IMR-90 (cell line): ENCODE data around the gene ENKUR. TPM values are rescaled to one million over a fixed set of nuclear protein-coding genes. Genes with fewer than 3 reads are reported as not detected.

ENCODE experiments used
- ATAC-seq: fragments of 200-7000 bp; cut with Tn5 transposase; 2 replicates; pipeline ENCODE4 v1.9.1; 2020; ENCODE audit warnings: low read depth, mild to moderate bottlenecking, moderate library complexity
- BruUV-seq: library from RNA; stranded (reverse); fragments of 400-500 nt; replicated peaks from 2 replicates; lab custom pipeline; 2021; lab: Mats Ljungman, UMichigan
- CTCF ChIA-PET: fragments of 300-600 bp; formaldehyde crosslinking; extraction: SDS; loops from one replicate; lab custom pipeline; 2021; ENCODE audit warnings: antibody characterized with exemption; lab: Yijun Ruan, JAX
- POLR2A ChIA-PET: fragments of 300-600 bp; sonication (Branson Sonifier 250); formaldehyde crosslinking; loops from one replicate; lab custom pipeline; 2022; ENCODE audit warnings: antibody characterized with exemption; ENCODE audit not compliant: unreplicated experiment; lab: Charles Lee
- DNase-seq: peaks from one replicate; pipeline ENCODE4 v3.0.0; 2013
- H2AFZ ChIP-seq: replicated peaks from 2 replicates; pipeline ENCODE3; 2013; ENCODE audit warnings: low read length, mild to moderate bottlenecking; ENCODE audit not compliant: poor library complexity
- H2AK5ac ChIP-seq: 2 replicates; pipeline ENCODE4 v1.6.1; 2013; ENCODE audit warnings: low read depth, low read length, inconsistent platforms
- H2AK9ac ChIP-seq: replicated peaks from 2 replicates; pipeline ENCODE3; 2013; ENCODE audit warnings: mild to moderate bottlenecking, low read depth, low read length, moderate library complexity; ENCODE audit not compliant: poor library complexity
- H2BK120ac ChIP-seq: 2 replicates; pipeline ENCODE4 v1.6.1; 2013; ENCODE audit warnings: low read depth, low read length, inconsistent platforms
- H2BK15ac ChIP-seq: 3 replicates; pipeline ENCODE4 v1.6.1; 2013; ENCODE audit warnings: low read depth, low read length, inconsistent platforms
- H2BK20ac ChIP-seq: 2 replicates; pipeline ENCODE4 v1.6.1; 2013; ENCODE audit warnings: low read depth, mild to moderate bottlenecking, inconsistent platforms, low read length, moderate library complexity
- H2BK5ac ChIP-seq: 2 replicates; pipeline ENCODE4 v1.6.1; 2013; ENCODE audit warnings: mild to moderate bottlenecking, low read depth, low read length, inconsistent platforms; ENCODE audit not compliant: poor library complexity, severe bottlenecking
- H3K14ac ChIP-seq: replicated peaks from 2 replicates; pipeline ENCODE4 v1.6.1; 2013; ENCODE audit warnings: low read depth, low read length, inconsistent platforms
- H3K18ac ChIP-seq: 2 replicates; pipeline ENCODE4 v1.6.1; 2013; ENCODE audit warnings: low read depth, low read length, control low read depth
- H3K23ac ChIP-seq: 2 replicates; pipeline ENCODE4 v1.6.1; 2013; ENCODE audit warnings: low read depth, low read length, inconsistent platforms
- H3K27ac ChIP-seq: 2 replicates; pipeline ENCODE4 v1.5.1; 2013; ENCODE audit warnings: mild to moderate bottlenecking, control low read depth, low read length; ENCODE audit not compliant: insufficient read depth
- H3K27me3 ChIP-seq: 2 replicates; pipeline ENCODE4 v1.6.1; 2013; ENCODE audit warnings: low read length; ENCODE audit not compliant: control insufficient read depth, insufficient read depth
- H3K36me3 ChIP-seq: 2 replicates; pipeline ENCODE4 v1.6.1; 2013; ENCODE audit warnings: low read length, mixed read lengths; ENCODE audit not compliant: control insufficient read depth, insufficient read depth
- H3K4ac ChIP-seq: 2 replicates; pipeline ENCODE4 v1.6.1; 2013; ENCODE audit warnings: low read depth, low read length, inconsistent platforms
- H3K4me1 ChIP-seq: 2 replicates; pipeline ENCODE4 v1.6.1; 2013; ENCODE audit warnings: low read length, mixed read lengths; ENCODE audit not compliant: control insufficient read depth, insufficient read depth
- H3K4me2 ChIP-seq: 2 replicates; pipeline ENCODE4 v1.6.1; 2013; ENCODE audit warnings: low read depth, mild to moderate bottlenecking, control low read depth, low read length, moderate library complexity
- H3K4me3 ChIP-seq: 2 replicates; pipeline ENCODE4 v1.5.1; 2013; ENCODE audit warnings: low read depth, mild to moderate bottlenecking, control low read depth, low read length, moderate library complexity; ENCODE audit not compliant: insufficient read depth
- H3K56ac ChIP-seq: 2 replicates; pipeline ENCODE4 v1.6.1; 2013; ENCODE audit warnings: low read length, inconsistent platforms; ENCODE audit not compliant: insufficient read depth; ENCODE audit errors: extremely low read depth
- H3K79me1 ChIP-seq, 2 experiments: 2 replicates each; pipeline ENCODE4 v1.6.1; 2013; ENCODE audit warnings: low read length in 2 of 2, inconsistent platforms in 1 of 2, low read depth in 1 of 2
- H3K9ac ChIP-seq: 2 replicates; pipeline ENCODE4 v1.6.1; 2013; ENCODE audit warnings: low read depth, low read length, control low read depth
- H3K9me1 ChIP-seq: 2 replicates; pipeline ENCODE4 v1.6.1; 2013; ENCODE audit warnings: low read length, inconsistent platforms; ENCODE audit not compliant: insufficient read depth
- H3K9me3 ChIP-seq: 2 replicates; pipeline ENCODE4 v1.6.1; 2013; ENCODE audit warnings: low read length; ENCODE audit not compliant: control insufficient read depth, insufficient read depth
- H4K20me1 ChIP-seq: 2 replicates; pipeline ENCODE4 v1.6.1; 2013; ENCODE audit warnings: low read length, inconsistent platforms; ENCODE audit not compliant: insufficient read depth
- H4K5ac ChIP-seq: 2 replicates; pipeline ENCODE4 v1.6.1; 2013; ENCODE audit warnings: mild to moderate bottlenecking, low read depth, low read length, control low read depth
- H4K8ac ChIP-seq, 2 experiments: 2 replicates each; pipeline ENCODE4 v1.6.1; 2013; ENCODE audit warnings: low read depth in 2 of 2, low read length in 2 of 2, control low read depth in 1 of 2, inconsistent platforms in 1 of 2
- H4K91ac ChIP-seq: 2 replicates; pipeline ENCODE4 v1.6.1; 2013; ENCODE audit warnings: low read depth, low read length, inconsistent platforms; ENCODE audit not compliant: insufficient read depth
- BHLHE40 ChIP-seq: fragments of 150-350 bp; IDR thresholded peaks from 2 replicates; pipeline ENCODE4 v1.6.1; 2016; ENCODE audit warnings: mild to moderate bottlenecking, low read depth, low read length
- CEBPB ChIP-seq: IDR thresholded peaks from 2 replicates; pipeline ENCODE4 v1.6.1; 2012; ENCODE audit warnings: low read depth, low read length, improper control_type of control experiment
- NFE2L2 ChIP-seq: fragments of 150-350 bp; IDR thresholded peaks from 2 replicates; pipeline ENCODE4 v1.6.1; 2016; ENCODE audit warnings: low read depth, mild to moderate bottlenecking, low read length
- WGBS, 2 experiments: methylation state at CpG; one replicate each; pipeline versions ENCODE4 v1.1.5 to v1.1.7; 2013; ENCODE audit warnings: missing lambda C conversion rate in 2 of 2; ENCODE audit not compliant: insufficient read length in 1 of 2; ENCODE audit errors: extremely low coverage in 2 of 2; 5-methylcytosine and 5-hydroxymethylcytosine counted together
- dilution Hi-C: fragments of 300-500 bp; cut with HindIII; formaldehyde crosslinking; loops from one replicate; pipeline ENCODE4 v1.14.3; 2018; ENCODE audit warnings: low sequenced_read_pairs; ENCODE audit not compliant: unreplicated experiment
- in situ Hi-C: fragments of 300-500 bp; cut with MboI; formaldehyde crosslinking; loops from 3 replicates; pipeline ENCODE4 v1.14.3; 2019; ENCODE audit warnings: low sequenced_read_pairs, inconsistent platforms, mixed read lengths
- intact Hi-C: fragments of 100-400 bp; cut with micrococcal nuclease; formaldehyde crosslinking; loops from 2 replicates; pipeline ENCODE4 v1.10.0; 2022
- polyA plus RNA-seq, 3 experiments: library from polyadenylated mRNA; depleted of rRNA; stranded (reverse); fragments of >200 nt; gene quantifications; 2 replicates each; pipeline ENCODE4 v1.2.3, GENCODE V29; 2012; ENCODE audit warnings: low replicate concordance in 1 of 3
- total RNA-seq: library from RNA; depleted of rRNA; stranded (reverse); fragments of >200 nt; gene quantifications from 2 replicates; pipeline ENCODE4 v1.2.3, GENCODE V29; 2012
- TF ChIP-seq, protein P1 (sequence below): fragments of 150-350 bp; IDR thresholded peaks from 2 replicates; pipeline ENCODE4 v1.6.1; 2016; ENCODE audit warnings: low read depth, mild to moderate bottlenecking, low read length, moderate library complexity, borderline replicate concordance

Gene ENKUR
- total and polyA plus RNA-seq, 2 of the 4 experiments (the other 2 are of a cell fraction), result not detected

GRCh38 chr10:24992512-24993133 is 23.3 kb downstream of the ENKUR start:
- Histone ChIP-seq H2BK120ac (no peak overlapping the region), H4K91ac (no peak overlapping the region), H3K9me3 (peaks cover 2% of the 10 kb centered on the region; the same call in 1 of the 2 replicates), H3K27me3 (no peaks in the 10 kb centered on the region), H2BK5ac (no peak overlapping the region), H3K4me3 (no peak overlapping the region), H3K4ac (no peak overlapping the region), H2BK15ac (no peak overlapping the region), H3K56ac (no peak overlapping the region), H4K8ac (no peak overlapping the region), H2AK5ac (no peak overlapping the region), H2AK9ac (no peak overlapping the region), H3K18ac (no peak overlapping the region), H3K9me1 (no peaks in the 10 kb centered on the region), H4K5ac (no peak overlapping the region), H3K23ac (no peak overlapping the region), H4K20me1 (no peaks in the 10 kb centered on the region), H3K4me1 (no peaks in the 10 kb centered on the region), H3K79me1 (no peaks in the 10 kb centered on the region), H3K36me3 (no peaks in the 10 kb centered on the region), H3K27ac (no peak overlapping the region), H3K9ac (no peak overlapping the region), H2AFZ (no peak overlapping the region), H2BK20ac (no peak overlapping the region), H3K4me2 (no peak overlapping the region), H3K14ac (no peak overlapping the region)
- ChIA-PET POLR2A (no interaction called here), CTCF (interaction anchor here (0.5 kb wide), 1 partner anchor 79 kb away, joined by 4 read pairs; no protein-coding TSS in a partner anchor)
- BruUV-seq, result no TSS peak
- intact Hi-C loops (no loop called here), dilution Hi-C loops (no loop called here), in situ Hi-C loops (no loop called here)
- TF ChIP-seq CEBPB, result no peak
- TF ChIP-seq BHLHE40, result no peak
- TF ChIP-seq, protein P1, sequence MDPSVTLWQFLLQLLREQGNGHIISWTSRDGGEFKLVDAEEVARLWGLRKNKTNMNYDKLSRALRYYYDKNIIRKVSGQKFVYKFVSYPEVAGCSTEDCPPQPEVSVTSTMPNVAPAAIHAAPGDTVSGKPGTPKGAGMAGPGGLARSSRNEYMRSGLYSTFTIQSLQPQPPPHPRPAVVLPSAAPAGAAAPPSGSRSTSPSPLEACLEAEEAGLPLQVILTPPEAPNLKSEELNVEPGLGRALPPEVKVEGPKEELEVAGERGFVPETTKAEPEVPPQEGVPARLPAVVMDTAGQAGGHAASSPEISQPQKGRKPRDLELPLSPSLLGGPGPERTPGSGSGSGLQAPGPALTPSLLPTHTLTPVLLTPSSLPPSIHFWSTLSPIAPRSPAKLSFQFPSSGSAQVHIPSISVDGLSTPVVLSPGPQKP, result no peak
- no peak for TF ChIP-seq NFE2L2
- DNase-seq (no peak), ATAC-seq (no peak)
- 90% methylated on average over 1 of the region's 3 CpGs; no CpG with 5 or more reads in 1 of the 2 experiments for WGBS, 2 experiments
